Peyer's patch (tissue), 4 donors: ENCODE measurements around the gene CFAP54.

Experiments
- POLR2A ChIP-seq, 2 donors: fragments of 450-650 bp; IDR thresholded peaks; one replicate each; pipeline ENCODE4 v1.5.1; 2017; ENCODE audit warnings: antibody characterized with exemption in 2 of 2, mild to moderate bottlenecking in 2 of 2, moderate library complexity in 2 of 2
- TF ChIP-seq, protein P1 (sequence below), 6 experiments: fragments of 450-650 bp in 4 of 6; fragments of 200-600 bp in 2 of 6; sonication (generic) in 1 of 6; IDR thresholded peaks; one replicate each; pipeline ENCODE4 v1.5.1; 2017 to 2019; ENCODE audit warnings: antibody characterized with exemption in 6 of 6, mild to moderate bottlenecking in 3 of 6, moderate library complexity in 1 of 6

DNA sequence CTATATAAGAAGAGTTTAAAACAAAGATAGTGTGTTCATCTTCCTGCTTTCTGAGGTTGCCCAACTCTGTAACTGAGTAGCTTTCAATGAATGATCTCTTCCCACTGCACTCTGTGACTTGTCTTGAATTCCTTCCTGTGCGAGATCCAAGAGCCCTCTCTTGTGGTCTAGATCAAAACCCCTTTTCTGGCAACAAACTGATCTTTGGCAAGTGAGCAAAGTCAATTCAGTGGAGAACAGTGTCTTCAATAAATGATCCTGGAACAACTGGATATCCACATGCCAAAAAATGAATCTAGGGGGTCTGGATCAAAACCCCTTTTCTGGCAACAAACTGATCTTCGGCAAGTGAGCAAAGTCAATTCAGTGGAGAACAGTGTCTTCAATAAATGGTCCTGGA is 8.5 kb downstream of the CFAP54 start:
- TF ChIP-seq POLR2A (IDR thresholded peaks at IDR 0.05), result no peak
- TF ChIP-seq, protein P1, sequence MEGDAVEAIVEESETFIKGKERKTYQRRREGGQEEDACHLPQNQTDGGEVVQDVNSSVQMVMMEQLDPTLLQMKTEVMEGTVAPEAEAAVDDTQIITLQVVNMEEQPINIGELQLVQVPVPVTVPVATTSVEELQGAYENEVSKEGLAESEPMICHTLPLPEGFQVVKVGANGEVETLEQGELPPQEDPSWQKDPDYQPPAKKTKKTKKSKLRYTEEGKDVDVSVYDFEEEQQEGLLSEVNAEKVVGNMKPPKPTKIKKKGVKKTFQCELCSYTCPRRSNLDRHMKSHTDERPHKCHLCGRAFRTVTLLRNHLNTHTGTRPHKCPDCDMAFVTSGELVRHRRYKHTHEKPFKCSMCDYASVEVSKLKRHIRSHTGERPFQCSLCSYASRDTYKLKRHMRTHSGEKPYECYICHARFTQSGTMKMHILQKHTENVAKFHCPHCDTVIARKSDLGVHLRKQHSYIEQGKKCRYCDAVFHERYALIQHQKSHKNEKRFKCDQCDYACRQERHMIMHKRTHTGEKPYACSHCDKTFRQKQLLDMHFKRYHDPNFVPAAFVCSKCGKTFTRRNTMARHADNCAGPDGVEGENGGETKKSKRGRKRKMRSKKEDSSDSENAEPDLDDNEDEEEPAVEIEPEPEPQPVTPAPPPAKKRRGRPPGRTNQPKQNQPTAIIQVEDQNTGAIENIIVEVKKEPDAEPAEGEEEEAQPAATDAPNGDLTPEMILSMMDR (IDR thresholded peaks at IDR 0.05), result no peak
